HG03097 (cell line): ENCODE results near the gene MGMT.
"Not testable (repeated sequence)": the region's sequence is repeated elsewhere in the genome, so short reads cannot be mapped to it uniquely, and the experiment has no call there.

Source experiments
- ATAC-seq: cut with Tn5 transposase; IDR thresholded peaks from one replicate; pipeline ENCODE4 v1.9.1; 2021; ENCODE audit not compliant: unreplicated experiment, low FRiP score

Gene MGMT

DNA sequence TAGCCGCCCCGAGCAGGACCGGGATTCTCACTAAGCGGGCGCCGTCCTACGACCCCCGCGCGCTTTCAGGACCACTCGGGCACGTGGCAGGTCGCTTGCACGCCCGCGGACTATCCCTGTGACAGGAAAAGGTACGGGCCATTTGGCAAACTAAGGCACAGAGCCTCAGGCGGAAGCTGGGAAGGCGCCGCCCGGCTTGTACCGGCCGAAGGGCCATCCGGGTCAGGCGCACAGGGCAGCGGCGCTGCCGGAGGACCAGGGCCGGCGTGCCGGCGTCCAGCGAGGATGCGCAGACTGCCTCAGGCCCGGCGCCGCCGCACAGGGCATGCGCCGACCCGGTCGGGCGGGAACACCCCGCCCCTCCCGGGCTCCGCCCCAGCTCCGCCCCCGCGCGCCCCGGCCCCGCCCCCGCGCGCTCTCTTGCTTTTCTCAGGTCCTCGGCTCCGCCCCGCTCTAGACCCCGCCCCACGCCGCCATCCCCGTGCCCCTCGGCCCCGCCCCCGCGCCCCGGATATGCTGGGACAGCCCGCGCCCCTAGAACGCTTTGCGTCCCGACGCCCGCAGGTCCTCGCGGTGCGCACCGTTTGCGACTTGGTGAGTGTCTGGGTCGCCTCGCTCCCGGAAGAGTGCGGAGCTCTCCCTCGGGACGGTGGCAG, at the start of gene MGMT:
TSS of gene MGMT (plus strand) at position 539 of the 656 bp plus-strand sequence.
- peak; percentile 89 for ATAC-seq

DNA sequence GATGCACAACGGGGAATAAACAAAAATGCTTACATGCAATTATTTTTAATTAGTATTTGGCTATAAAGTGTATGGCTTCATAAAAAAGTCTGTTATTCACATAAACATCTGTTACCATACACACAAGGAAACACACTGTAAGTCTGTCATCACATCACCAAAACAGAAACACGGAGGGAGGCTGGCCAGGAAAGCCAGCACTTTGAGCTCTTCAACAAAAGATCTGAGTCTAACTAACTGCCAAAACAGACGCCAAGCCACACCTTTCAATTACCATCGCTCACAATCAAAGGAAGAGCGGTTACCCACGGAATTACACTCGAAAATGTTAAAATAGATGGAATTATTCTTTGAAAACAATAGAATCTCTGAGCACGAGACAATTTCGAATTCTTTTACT, 49.2 kb upstream of the MGMT start:
- ATAC-seq, result no peak

DNA sequence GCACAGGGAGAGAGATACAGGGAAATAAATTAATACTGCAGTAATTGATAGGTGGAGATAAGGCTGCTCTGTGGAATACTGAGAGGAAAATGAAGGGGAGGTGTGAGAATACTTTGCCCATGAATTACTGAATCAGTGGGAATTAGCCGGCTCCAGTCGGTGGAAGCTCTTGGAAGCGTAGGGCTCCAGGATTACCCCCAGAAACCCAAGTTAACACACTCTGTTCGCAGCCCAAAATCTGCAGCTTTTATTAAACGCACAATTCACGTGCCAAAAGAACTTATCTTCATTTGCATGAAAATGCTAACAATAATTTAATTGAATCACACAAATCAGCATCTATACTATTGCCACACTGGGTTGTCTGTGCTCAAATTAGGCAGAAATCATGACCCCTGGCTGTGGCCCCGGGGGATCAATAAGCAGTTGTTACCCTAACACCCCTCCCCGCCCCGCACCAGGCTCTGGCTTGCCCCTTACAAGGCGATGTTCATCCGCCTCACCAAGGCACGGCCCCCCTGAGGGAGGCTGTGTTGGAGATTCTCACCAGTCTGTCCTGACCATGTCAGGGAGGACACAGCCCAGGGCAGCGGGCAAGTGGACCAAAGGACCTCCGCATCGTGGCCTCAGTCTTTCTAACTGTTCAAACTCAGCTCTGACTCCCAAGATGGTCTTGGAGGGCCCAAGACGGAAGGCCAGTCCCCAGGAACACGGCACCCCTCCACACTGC, 48.4 kb upstream of the MGMT start:
- no peak for ATAC-seq

DNA sequence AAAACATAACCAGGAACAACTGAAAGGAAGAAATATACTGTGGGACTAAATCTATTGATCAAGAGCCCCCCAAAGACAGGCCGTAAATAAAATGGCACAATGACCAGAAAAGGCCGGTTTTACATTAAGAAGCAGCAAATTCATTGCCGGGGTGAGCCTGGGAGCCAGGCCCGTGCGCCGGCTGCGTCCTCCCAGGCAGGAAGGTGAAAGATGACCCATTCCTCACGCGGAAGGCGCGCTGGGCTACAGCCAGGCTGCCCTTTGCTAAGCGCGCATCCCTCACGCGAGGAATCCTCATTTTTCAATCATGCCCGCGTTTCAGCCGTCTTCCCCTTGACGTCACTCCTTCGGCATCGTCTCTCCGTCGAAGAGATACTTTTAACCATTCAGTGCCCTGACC, 47.6 kb upstream of the MGMT start:
- no peak for ATAC-seq

DNA sequence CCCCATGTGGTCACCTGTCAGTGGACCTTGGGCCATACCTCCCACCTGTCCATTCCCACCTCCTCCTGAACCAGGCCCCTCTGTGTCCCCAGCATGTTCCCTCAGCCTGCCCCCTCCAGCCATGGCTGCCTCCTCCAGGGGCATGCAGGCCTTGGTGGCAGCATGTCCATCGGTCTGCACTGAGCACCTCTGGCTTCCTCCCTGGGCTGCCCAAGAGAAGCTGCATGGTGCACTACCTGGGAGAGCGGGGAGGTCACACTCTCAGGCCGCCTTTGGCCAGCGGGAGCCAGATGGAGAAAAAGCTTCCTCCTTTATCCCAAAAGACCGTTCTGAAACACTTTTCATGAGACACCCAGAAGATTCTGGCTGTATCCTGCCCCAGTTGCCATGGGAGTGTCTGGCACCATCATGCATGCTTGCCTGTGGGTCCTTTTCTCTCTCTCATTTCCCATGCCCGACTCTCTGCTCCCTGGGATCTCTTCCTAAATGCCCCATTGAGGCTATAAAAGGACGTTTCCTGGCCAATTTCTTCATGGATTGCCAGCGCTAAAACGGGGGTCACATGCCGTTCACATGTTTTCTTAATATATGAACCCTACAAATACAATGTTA, 45.5 kb upstream of the MGMT start:
- no peak for ATAC-seq

DNA sequence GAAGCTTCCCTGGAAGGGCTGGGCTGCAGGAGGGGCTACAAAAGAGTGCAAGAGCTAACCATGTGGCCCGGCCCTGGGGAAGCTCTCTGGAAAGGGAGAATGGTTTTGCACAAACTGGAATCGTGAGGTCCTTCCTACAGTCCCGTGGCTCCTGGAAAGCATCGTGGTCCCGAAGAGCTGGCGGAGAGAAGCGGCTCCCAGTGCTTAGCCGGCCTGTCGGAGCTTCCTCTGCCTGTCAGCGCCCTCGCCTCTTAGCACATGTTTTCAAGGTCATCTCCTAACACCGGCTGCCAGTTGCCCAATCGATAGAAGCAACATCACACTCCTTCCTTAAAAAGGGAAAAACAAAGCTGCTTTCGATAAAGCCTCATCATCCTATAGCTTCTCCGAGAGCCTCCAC, 42.1 kb upstream of the MGMT start:
- ATAC-seq, result no peak

DNA sequence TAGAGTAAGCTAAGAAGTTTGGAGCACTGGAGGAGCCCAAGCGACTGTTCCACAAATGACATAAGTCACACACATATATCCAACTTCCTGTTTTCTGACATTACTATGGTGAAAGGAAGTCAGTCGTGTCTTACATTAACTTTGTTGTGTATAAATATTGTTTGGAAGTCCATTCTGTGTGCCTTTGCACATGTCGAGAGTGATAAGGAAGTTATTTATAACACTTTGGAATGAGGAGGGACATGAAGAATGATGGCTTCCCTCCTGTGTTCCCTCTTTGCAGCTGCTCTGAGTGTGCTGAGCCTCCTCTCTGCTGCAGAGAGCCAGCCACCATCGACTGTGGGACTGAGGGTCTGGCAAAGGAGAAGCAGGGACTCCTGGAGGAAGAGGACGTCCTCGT, 40.4 kb upstream of the MGMT start:
- ATAC-seq, result no peak

DNA sequence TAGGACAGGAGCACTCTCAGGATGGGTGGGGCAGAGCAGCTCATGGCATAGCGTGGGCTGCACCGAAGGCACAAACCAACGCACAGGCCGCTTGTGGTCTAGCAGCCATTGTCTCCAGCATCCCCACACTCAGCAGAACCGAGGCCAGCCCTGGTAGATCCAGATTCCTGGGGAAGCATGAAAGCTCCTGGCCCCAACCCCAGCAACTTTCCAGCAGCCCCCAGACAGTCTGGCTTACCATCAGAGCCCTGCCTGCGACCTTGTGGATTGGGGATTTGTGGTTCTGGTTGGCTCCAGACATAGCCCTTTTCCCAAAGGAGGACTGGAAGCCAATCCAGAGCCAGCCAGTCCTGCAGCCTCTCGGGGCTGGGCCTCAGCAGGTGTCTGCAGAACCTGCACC, 33.8 kb upstream of the MGMT start:
- ATAC-seq, result no peak

DNA sequence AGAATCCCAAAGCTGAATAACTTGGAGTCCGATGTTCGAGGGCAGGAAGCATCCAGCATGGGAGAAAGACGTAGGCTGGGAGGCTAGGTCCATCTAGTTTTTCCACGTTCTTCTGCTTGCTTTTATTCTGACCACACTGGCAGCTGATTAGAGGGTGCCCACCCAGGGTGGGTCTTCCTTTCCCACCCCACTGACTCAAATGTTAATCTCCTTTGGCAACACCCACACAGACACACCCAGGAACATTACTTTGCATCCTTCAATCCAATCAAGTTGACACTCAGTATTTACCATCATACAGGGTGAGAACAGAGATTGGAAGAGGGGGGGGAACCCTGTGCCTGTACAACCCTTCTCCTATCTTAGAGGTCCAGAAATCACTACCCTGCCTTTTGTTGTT, 31.3 kb upstream of the MGMT start:
- not testable (repeated sequence) for ATAC-seq

DNA sequence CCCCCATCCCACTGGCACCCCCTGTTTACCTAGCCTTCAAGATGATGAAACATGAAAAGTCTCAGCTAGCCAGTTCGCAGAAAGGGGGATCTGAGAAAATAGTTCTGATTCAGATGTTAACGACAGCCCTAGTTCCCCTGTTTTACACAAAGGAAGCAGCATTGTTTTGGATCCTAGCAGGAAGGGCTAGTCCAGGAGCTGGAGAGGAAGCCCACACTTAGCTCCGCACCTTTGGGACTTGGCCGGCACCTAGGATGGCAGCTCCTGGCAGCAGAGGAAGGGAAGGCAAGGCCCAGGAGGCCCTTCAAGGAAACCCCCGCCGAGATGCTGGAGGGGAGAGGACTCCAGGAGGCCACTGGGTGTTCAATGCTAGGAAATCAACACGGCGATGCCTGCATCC, 29.0 kb upstream of the MGMT start:
- no peak for ATAC-seq

DNA sequence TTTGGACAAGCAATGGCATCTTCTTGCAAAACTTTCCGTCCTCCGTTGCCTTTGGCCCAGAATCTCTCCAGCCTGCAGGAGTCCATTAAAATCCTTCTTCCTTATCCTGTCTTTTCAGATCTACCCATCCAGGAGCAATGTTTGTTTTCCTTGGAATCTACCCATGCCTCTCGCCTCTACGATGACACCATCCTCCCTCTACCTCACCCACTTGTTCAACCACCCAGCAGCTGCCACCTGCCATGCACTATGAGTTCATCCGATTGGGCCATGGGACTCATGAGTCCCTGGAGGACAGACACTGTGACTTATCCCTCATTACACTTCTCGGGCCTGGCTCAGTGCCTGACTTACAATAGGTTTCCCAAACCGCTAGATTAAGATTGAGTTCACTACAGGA, 26.8 kb upstream of the MGMT start:
- ATAC-seq, result no peak

DNA sequence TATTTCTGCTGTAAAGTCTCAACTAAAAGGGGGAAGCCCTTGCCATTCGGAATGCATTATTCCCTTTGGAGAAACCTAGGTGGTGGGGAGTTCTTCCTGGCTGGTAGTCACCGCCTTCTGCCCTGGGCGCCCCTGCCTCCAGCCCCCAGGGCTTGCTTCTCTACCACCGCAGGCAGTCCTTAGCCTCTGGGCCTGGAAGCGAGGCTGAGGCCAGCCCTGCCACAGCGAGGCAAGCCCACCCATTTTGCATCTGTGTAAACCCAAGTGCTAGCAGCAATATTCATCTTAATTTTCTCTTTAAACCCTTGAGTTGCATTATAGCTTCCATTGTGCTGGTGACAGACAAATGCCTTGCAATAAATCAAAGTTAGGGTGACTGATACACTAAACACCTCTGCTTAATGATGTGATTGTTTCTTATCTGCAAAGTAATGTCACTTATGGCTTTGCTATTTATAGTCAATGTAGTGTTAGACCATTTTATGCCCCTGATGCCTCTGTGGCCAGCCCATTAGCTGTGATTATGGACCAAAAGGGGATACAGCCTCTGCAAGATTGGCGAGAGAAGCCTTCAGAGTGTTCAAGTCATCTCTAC, 26.2 kb upstream of the MGMT start:
- no peak for ATAC-seq

DNA sequence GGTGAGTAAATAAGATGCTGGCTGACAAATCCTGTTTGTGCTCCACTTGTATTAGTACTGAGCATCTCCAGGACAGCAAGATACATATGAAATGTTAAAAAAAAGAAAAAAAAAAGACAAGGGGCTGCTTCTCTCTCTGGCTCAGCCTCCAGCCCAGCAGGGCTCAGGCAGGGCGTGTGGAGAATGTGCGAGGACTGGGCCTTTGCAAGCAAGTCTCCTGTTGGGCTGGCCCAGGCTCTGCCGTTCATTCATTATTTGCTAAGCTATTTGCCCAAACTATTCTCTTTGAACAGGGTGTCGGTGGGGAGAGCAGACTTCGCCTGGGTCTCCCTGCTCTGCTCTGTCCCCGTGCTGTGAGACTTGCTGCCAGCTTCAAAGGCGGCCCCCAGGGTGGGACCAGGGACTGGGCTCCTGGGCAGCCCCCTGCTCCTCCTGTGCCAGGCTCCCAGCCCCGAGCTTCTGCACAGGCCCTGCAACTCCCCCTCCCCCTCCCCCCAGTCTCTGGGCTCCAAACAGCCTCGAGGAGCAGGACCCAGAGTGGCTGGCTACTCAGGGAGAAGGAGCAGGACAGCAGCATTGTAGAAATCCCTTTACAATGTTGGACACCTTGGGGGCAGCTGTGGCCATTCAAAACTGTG, 25.6 kb upstream of the MGMT start:
- no peak for ATAC-seq

DNA sequence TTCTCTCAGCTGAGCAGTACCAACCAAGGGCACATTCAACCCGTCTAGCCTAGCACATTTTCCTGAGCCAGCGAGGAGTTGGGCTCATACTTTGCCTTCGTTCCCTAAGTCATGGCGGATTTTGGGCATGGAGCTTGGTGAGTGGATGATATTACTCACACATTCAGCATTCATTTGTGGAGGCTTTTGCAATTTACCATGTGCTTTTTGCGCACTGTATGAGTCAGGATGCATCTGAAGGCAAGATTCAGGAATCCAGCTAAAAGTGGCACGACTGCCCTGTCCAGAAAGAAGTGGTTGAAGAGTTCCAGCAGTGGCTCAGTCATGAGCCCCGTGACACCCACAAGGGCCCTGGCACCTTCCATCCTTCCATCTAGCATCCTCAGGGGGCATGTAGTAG, 24.2 kb upstream of the MGMT start:
- no peak for ATAC-seq

DNA sequence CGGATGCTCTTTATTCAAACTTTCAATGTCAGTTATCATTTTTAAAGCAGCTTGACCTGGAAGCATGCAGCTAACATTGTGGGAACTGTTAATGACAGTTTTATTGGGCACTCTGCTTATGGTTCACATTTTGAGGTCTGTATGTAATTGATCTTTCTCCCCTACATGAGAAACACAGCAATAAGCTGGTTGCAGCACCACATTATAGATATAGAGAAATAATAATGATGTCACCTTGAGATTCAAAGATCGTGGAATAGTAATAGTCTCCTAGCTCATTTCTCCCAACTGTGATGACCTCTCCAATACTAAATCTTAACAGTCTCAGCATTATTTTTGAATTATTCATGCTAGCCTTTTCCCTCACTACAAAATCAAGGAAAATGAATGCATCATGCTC, 22.7 kb upstream of the MGMT start:
- ATAC-seq, result no peak

DNA sequence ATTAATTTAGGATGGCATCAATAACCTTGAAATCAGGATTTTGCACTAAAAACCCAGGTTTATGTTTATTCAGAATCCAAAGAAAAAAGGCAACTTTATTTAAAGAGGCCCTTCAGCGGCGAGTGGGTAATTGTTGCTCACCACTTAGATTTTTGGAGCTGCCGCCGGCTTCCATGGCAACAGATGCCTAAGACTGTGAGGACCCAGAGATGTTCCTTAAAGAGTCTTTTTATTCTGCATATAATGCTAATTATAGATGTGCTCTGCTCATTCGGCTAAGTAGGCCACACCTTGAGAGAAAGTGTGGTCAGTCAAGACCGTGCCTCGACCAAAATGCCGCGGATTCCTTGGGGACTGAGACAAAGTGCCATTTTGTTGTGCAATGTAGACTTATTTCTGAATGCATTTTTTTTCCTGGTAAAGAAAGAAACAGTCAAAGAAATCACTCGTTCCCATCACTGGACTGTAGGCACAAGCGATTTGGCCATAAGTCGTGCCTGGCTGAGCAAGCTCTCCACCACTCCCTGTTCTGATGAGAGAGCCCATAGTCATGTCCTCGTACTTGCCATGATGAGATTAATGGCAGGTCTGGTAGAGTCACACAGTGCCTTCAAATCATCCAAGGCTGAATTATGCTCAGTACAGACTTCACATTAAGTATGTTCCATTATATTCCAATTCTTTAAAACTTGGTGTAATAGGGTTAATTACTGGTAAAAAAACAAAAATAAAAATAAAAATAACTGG, 21.4 kb upstream of the MGMT start:
- ATAC-seq, result no peak

DNA sequence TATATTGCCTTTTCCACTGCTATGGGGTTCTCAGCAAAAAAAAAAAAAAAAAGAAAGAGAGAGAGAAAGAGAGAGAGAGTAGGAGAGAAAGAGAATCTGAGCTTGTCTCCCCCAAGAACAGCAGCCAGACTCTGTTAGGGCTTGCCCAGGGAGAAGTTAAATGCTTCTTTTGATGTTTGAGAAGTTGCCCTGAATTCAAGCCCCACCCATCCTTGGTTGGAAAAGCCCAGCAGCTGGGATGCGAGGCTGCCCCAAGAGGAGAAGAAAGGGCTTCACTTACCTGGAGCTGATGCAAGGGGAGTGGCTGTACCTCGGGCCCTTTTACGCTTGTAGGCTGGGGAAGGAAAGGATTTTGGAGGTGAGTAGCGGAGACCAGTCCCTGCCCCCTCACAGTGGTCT, 20.9 kb upstream of the MGMT start:
- ATAC-seq, result no peak

DNA sequence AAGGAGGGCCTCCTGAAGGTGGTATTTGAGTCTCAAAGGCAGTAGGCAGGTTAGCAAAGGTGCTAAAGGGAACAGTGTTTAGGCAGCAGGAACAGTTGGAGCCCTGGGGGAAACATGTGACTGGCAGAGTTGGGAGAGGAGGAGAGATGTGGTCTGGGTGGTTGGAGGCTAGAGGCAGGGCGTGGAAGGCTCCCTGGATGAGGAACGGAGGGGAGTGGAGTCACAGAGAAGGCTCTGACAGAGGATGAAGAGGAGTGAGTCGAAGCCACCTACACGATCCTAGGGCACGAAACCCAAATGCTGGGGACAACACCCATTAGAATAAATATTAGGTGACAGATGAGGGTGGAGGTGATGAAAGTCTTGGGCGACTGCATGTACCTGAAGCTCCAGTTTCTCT, 19.6 kb upstream of the MGMT start:
- ATAC-seq, result no peak

DNA sequence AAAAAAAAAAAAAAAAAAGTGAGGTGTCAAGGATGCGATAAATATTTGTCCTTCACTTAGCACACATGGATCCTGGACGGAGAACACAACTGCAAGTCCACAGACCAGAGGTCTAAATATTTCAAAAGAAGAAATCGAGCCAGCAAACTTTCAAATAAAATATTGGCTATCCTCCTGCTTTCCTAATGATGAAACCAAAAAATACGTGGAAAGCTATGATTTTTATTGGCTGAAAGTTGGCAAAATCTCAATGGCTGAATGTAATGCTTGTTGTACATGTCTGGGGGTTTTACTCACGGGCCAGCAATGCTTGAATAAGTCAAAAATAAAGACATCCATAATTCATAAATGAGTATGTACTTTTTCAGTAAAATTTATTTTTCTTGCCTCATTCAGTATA, 19.0 kb upstream of the MGMT start:
- no peak for ATAC-seq

DNA sequence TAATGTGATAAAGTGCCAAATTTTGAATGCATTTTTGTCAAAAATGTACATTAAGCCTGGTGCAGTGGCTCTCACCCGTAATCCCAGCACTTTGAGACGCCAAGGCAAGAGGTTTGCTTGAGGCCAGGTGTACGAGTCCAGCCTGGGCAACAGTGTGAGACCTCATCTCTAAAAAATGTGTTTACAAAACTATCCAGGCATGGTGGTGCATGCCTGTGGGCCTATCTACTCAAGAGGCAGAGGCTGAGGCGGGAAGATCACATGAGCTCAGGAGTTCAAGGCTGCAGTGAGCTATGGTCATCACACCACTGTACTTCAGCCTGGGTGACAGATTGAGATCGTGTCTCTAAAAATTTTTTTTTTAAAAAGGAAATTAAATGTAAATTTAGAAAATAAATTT, 18.5 kb upstream of the MGMT start:
- ATAC-seq, result no peak

DNA sequence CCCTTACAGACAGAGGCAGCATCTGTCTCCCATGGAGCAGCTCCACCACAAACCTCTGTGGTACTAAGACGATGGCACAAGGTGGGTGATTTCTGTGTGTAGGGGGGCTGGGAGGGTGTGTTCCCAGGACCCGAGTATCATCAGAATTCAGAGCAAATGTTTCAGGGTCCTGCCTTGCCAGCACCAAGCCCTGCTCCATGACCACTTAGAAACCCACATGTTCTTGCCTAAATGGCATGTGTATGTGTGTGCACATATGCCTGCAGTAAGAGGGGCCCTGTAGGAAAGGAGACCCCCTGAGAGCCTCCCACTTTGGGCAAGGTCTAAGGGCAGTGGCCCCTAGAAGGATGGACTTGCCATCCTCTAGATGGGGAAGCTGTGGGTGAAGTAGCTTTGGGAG, 17.1 kb upstream of the MGMT start:
- no peak for ATAC-seq
